Vagina (tissue), 2 donors: ENCODE data around the gene GALNT17. TPM values are rescaled to one million over a fixed set of nuclear protein-coding genes. Genes with fewer than 3 reads are reported as not detected.
"Not testable (repeated sequence)": the region's sequence is repeated elsewhere in the genome, so short reads cannot be mapped to it uniquely, and the experiment has no call there.

Experiments
- DNase-seq, 2 donors: peaks; one replicate each; pipeline ENCODE4 v3.0.0-alpha.2; 2017; ENCODE audit errors: extremely low spot score in 2 of 2
- H3K27ac ChIP-seq: fragments of 200-600 bp; sonication (generic); one replicate; pipeline ENCODE4 v1.5.1; 2019
- H3K27me3 ChIP-seq: fragments of 200-600 bp; sonication (generic); one replicate; pipeline ENCODE4 v1.5.1; 2019
- H3K36me3 ChIP-seq, 2 donors: fragments of 200-600 bp; sonication (generic); one replicate each; pipeline ENCODE4 v1.5.1; 2017 to 2019
- H3K4me1 ChIP-seq: fragments of 200-600 bp; sonication (generic); one replicate; pipeline ENCODE4 v1.5.1; 2019
- H3K4me3 ChIP-seq, 2 donors: fragments of 200-600 bp; sonication (generic); 1 replicate in 1 of 2; 2 replicates in 1 of 2; pipeline ENCODE4 v1.5.1; 2016 to 2019
- H3K9me3 ChIP-seq: fragments of 200-600 bp; sonication (generic); one replicate; pipeline ENCODE4 v1.5.1; 2019
- CTCF ChIP-seq, 3 experiments: fragments of 450-650 bp in 2 of 3; fragments of 200-600 bp in 1 of 3; sonication (generic) in 1 of 3; IDR thresholded peaks; one replicate each; pipeline ENCODE4 v1.5.1; 2017 to 2019; ENCODE audit warnings: antibody characterized with exemption in 3 of 3, mild to moderate bottlenecking in 2 of 3, moderate library complexity in 2 of 3
- POLR2A ChIP-seq, 2 donors: fragments of 450-650 bp; IDR thresholded peaks; one replicate each; pipeline ENCODE4 v1.6.1; 2017; ENCODE audit warnings: antibody characterized with exemption in 2 of 2, mild to moderate bottlenecking in 2 of 2, moderate library complexity in 2 of 2
- POLR2AphosphoS5 ChIP-seq, 2 donors: sonication (generic); formaldehyde crosslinking; IDR thresholded peaks; one replicate each; pipeline ENCODE4 v1.9.0; 2017; ENCODE audit warnings: antibody characterized with exemption in 2 of 2, mild to moderate bottlenecking in 2 of 2, low read depth in 1 of 2; ENCODE audit not compliant: insufficient read depth in 1 of 2
- intact Hi-C: fragments of 100-400 bp; cut with DNase I; formaldehyde crosslinking; loops from one replicate; pipeline ENCODE4 v1.15.1; 2023
- total RNA-seq: library from RNA; depleted of rRNA; stranded (reverse); fragments of >200 nt; gene quantifications from one replicate; pipeline ENCODE4 v1.2.3, GENCODE V29; 2016

The GALNT17 gene
- total RNA-seq, 1 donor from 2014 or later, result 3.9 TPM

DNA sequence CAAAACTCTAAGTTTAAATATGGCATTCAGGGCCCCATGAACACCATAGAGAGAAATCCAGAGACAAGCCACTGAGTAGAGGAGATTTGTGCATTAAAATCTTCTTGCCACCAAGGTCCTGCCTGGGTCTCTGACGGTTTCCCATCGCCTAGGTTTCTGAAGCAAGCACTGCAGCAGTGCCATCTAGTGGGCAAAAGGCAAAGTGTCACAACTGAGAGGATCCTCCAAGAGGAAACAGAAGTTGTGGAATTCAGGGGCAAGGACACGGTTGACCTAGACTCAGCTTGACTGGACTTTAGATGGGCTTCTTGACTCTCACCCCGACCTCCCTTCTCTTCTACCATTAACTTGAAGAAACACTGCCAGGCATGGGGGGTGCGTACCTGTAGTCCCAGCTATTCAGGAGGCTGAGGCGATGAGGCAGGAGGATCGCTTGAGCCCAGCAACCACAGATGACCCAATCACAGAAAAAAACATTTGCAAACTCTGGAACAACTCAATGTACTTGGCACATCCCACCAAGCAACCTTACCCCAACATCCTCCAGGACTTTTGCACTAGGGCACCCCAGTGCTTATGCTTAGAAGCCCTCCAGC lies 604.1 kb downstream of the GALNT17 start:
- H3K36me3 ChIP-seq, result no peaks in the 10 kb centered on the region
- no peak overlapping the region for H3K4me3 ChIP-seq
- no peaks in the 10 kb centered on the region for H3K4me1 ChIP-seq
- peak in 1 of 2 donors; percentile 58 for DNase-seq
- H3K27ac ChIP-seq, result no peak overlapping the region
- no peaks in the 10 kb centered on the region for H3K9me3 ChIP-seq
- intact Hi-C loops, result loop anchor here (10.0 kb wide), 2 partner anchors 881 to 911 kb away; no protein-coding TSS in a partner anchor
- no peaks in the 10 kb centered on the region for H3K27me3 ChIP-seq
- TF ChIP-seq POLR2A (IDR thresholded peaks at IDR 0.05) (no peak), CTCF (IDR thresholded peaks at IDR 0.05) (peak; percentile 64 to 78 (median 74))

DNA sequence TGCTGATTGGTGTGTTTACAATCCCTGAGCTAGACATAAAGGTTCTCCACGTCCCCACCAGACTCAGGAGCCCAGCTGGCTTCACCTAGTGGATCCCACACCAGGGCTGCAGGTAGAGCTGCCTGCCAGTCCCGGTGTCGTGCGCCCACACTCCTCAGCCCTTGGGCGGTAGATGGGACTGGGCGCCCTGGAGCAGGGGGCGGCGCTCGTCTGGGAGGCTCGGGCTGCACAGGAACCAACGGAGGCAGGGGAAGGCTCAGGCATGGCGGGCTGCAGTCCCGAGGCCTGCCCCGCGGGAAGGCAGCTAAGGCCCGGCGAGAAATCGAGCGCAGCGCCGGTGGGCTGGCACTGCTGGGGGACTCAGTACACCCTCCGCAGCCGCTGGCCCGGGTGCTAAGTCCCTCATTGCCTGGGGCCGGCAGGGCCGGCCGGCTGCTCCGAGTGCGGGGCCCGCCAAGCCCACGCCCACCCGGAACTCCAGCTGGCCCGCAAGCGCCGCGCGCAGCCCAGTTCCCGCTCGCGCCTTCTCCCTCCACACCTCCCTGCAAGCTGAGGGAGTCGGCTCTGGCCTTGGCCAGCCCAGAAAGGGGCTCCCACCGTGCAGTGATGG lies 606.1 kb downstream of the GALNT17 start:
- not testable (repeated sequence) for H3K36me3 ChIP-seq, H3K27ac ChIP-seq, H3K9me3 ChIP-seq, H3K4me3 ChIP-seq, H3K27me3 ChIP-seq, H3K4me1 ChIP-seq
- intact Hi-C loops, result loop anchor here (10.0 kb wide), 2 partner anchors 883 to 913 kb away; no protein-coding TSS in a partner anchor
- DNase-seq, result peak in 1 of 2 donors; percentile 16

GRCh38 chr7:71739520-71740173 lies 607.7 kb downstream of the GALNT17 start:
- H3K27ac ChIP-seq, result no peak overlapping the region
- no peak overlapping the region for H3K4me3 ChIP-seq
- H3K4me1 ChIP-seq, result no peaks in the 10 kb centered on the region
- no peaks in the 10 kb centered on the region for H3K36me3 ChIP-seq
- H3K9me3 ChIP-seq, result no peaks in the 10 kb centered on the region
- DNase-seq, result no peak
- no peaks in the 10 kb centered on the region for H3K27me3 ChIP-seq
- intact Hi-C loops, result loop anchor here (10.0 kb wide), 2 partner anchors 885 to 915 kb away; no protein-coding TSS in a partner anchor
- TF ChIP-seq POLR2A (IDR thresholded peaks at IDR 0.05), result no peak
- TF ChIP-seq POLR2AphosphoS5 (IDR thresholded peaks at IDR 0.05; ENCODE audit: insufficient read depth in 1 of 2, low read depth in 1 of 2), result no peak
- no peak for TF ChIP-seq CTCF (IDR thresholded peaks at IDR 0.05)

DNA sequence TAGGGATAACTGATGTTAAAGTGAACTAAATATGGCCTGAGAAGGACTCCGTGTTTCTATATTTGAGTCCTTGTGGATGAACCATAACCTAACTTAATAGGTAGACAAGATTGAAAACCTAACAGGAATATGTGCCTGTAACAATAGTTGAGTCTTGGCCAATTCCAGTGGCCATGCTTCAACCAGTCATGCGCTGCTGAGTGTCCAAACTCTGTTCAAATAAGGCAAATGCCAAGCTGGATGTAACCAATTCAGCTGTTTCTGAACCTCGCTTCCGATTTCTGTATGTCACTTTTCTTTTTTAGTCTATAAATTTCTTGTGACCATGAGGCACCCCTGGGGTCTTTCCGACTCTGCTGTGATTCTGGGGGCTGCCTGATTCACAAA lies 608.2 kb downstream of the GALNT17 start:
- H3K9me3 ChIP-seq, result no peaks in the 10 kb centered on the region
- H3K4me3 ChIP-seq, result no peak overlapping the region
- DNase-seq, result no peak
- TF ChIP-seq CTCF (IDR thresholded peaks at IDR 0.05), result no peak
- no peak for TF ChIP-seq POLR2AphosphoS5 (IDR thresholded peaks at IDR 0.05; ENCODE audit: insufficient read depth in 1 of 2, low read depth in 1 of 2)
- no peak for TF ChIP-seq POLR2A (IDR thresholded peaks at IDR 0.05)
- no peak overlapping the region for H3K27ac ChIP-seq
- H3K36me3 ChIP-seq, result no peaks in the 10 kb centered on the region
- intact Hi-C loops, result no loop called here
- no peaks in the 10 kb centered on the region for H3K27me3 ChIP-seq
- H3K4me1 ChIP-seq, result no peaks in the 10 kb centered on the region

DNA sequence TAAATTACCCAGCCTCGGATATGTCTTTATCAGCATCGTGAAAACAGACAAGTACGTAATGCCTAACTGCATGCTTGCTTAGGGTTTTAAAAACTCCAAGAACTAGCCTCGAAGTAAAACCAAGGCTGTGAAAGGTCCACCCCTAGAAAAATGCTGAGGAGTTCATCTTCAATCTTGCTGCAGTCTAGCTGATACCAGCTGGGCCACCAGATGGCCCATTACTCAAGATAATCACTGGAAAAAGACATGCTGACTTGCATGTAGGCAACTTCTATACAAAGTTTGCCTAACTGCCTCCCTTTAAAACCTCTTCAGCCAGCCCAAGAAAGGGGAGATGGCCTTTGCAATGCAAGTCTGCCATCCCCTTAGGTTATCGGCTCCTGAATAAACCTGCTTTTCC lies 614.1 kb downstream of the GALNT17 start:
- no peaks in the 10 kb centered on the region for H3K4me1 ChIP-seq
- intact Hi-C loops, result no loop called here
- TF ChIP-seq POLR2AphosphoS5 (IDR thresholded peaks at IDR 0.05; ENCODE audit: insufficient read depth in 1 of 2, low read depth in 1 of 2), result no peak
- no peak for TF ChIP-seq POLR2A (IDR thresholded peaks at IDR 0.05)
- no peak for TF ChIP-seq CTCF (IDR thresholded peaks at IDR 0.05)
- no peaks in the 10 kb centered on the region for H3K27me3 ChIP-seq
- no peak for DNase-seq
- H3K4me3 ChIP-seq, result no peak overlapping the region
- no peaks in the 10 kb centered on the region for H3K36me3 ChIP-seq
- no peak overlapping the region for H3K27ac ChIP-seq
- H3K9me3 ChIP-seq, result no peaks in the 10 kb centered on the region
